Mesenchymal stem cell (in vitro differentiated cells and primary cell): Measurements from ENCODE around the gene FGFR2.
"Not testable (repeated sequence)": the region's sequence is repeated elsewhere in the genome, so short reads cannot be mapped to it uniquely, and the experiment has no call there.

ENCODE experiments used
- DNase-seq: peaks from one replicate; pipeline ENCODE4 v3.0.0-alpha.2; 2013
- H2AFZ ChIP-seq: one replicate; pipeline ENCODE4 v1.6.1; 2013; ENCODE audit warnings: low read depth, mild to moderate bottlenecking, control low read depth, inconsistent platforms, low read length, moderate library complexity
- H2AK5ac ChIP-seq: 2 replicates; pipeline ENCODE4 v1.6.1; 2013; ENCODE audit warnings: low read length, moderate library complexity, mild to moderate bottlenecking, inconsistent platforms; ENCODE audit not compliant: severe bottlenecking
- H2BK120ac ChIP-seq: one replicate; pipeline ENCODE4 v1.6.1; 2013; ENCODE audit warnings: low read depth, mild to moderate bottlenecking, inconsistent platforms, low read length, moderate library complexity
- H2BK12ac ChIP-seq, 2 experiments: one replicate each; pipeline ENCODE4 v1.6.1; 2013; ENCODE audit warnings: inconsistent platforms in 2 of 2, low read length in 2 of 2, mild to moderate bottlenecking in 2 of 2, moderate library complexity in 2 of 2, control low read depth in 1 of 2
- H2BK15ac ChIP-seq: one replicate; pipeline ENCODE4 v1.6.1; 2013; ENCODE audit warnings: mild to moderate bottlenecking, low read depth, inconsistent platforms; ENCODE audit not compliant: poor library complexity, severe bottlenecking
- H2BK5ac ChIP-seq: 2 replicates; pipeline ENCODE4 v1.6.1; 2013; ENCODE audit warnings: low read depth, mild to moderate bottlenecking, low read length, control low read depth, inconsistent platforms; ENCODE audit not compliant: poor library complexity, severe bottlenecking
- H3K14ac ChIP-seq, 2 experiments: one replicate each; pipeline ENCODE4 v1.6.1; 2013; ENCODE audit warnings: inconsistent platforms in 2 of 2, low read length in 2 of 2, control low read depth in 1 of 2, mild to moderate bottlenecking in 1 of 2, moderate library complexity in 1 of 2
- H3K18ac ChIP-seq, 2 experiments: one replicate each; pipeline ENCODE4 v1.6.1; 2013; ENCODE audit warnings: inconsistent platforms in 2 of 2, low read length in 2 of 2, control low read depth in 1 of 2, low read depth in 1 of 2, mild to moderate bottlenecking in 1 of 2
- H3K23ac ChIP-seq, 2 experiments: one replicate each; pipeline ENCODE4 v1.6.1; 2013; ENCODE audit warnings: inconsistent platforms in 2 of 2, low read length in 2 of 2, mild to moderate bottlenecking in 2 of 2, moderate library complexity in 2 of 2, control low read depth in 1 of 2
- H3K27ac ChIP-seq: 2 replicates; pipeline ENCODE4 v1.5.1; 2013; ENCODE audit warnings: mild to moderate bottlenecking, moderate library complexity, low read length, control low read depth, inconsistent platforms; ENCODE audit not compliant: poor library complexity, severe bottlenecking
- H3K27me3 ChIP-seq, 2 experiments: 2 replicates each; pipeline versions ENCODE4 v1.6.1 to v1.7.0; 2013; ENCODE audit warnings: low read length in 2 of 2, mild to moderate bottlenecking in 2 of 2, moderate library complexity in 2 of 2, control low read depth in 1 of 2, inconsistent platforms in 1 of 2; ENCODE audit not compliant: control insufficient read depth in 1 of 2, insufficient read depth in 1 of 2
- H3K36me3 ChIP-seq, 2 experiments: 2 replicates each; pipeline versions ENCODE4 v1.6.1 to v1.7.0; 2013; ENCODE audit warnings: low read length in 2 of 2, control low read depth in 1 of 2, inconsistent platforms in 1 of 2, low read depth in 1 of 2, mild to moderate bottlenecking in 1 of 2; ENCODE audit not compliant: insufficient read depth in 2 of 2, control insufficient read depth in 1 of 2
- H3K4ac ChIP-seq, 2 experiments: one replicate each; pipeline ENCODE4 v1.6.1; 2013; ENCODE audit warnings: inconsistent platforms in 2 of 2, low read length in 2 of 2, mild to moderate bottlenecking in 2 of 2, moderate library complexity in 2 of 2, control low read depth in 1 of 2, low read depth in 1 of 2
- H3K4me1 ChIP-seq: 2 replicates; pipeline ENCODE4 v1.6.1; 2013; ENCODE audit warnings: low read depth, low read length, control low read depth; ENCODE audit not compliant: control insufficient read depth, insufficient read depth
- H3K4me2 ChIP-seq: 2 replicates; pipeline ENCODE4 v1.6.1; 2013; ENCODE audit warnings: low read length, mild to moderate bottlenecking, inconsistent platforms; ENCODE audit not compliant: poor library complexity, severe bottlenecking
- H3K4me3 ChIP-seq, 2 experiments: 2 replicates each; pipeline versions ENCODE4 v1.5.1 to v1.7.0; 2013; ENCODE audit warnings: low read length in 2 of 2, mild to moderate bottlenecking in 2 of 2, control low read depth in 1 of 2, low read depth in 1 of 2; ENCODE audit not compliant: insufficient read depth in 1 of 2
- H3K79me1 ChIP-seq: replicated peaks from 2 replicates; pipeline ENCODE4 v1.6.1; 2013; ENCODE audit warnings: mild to moderate bottlenecking, control low read depth, low read length, inconsistent platforms; ENCODE audit not compliant: poor library complexity, severe bottlenecking
- H3K9ac ChIP-seq: 2 replicates; pipeline ENCODE4 v1.7.0; 2013; ENCODE audit warnings: mild to moderate bottlenecking, low read length, moderate library complexity
- H3K9me3 ChIP-seq: 2 replicates; pipeline ENCODE4 v1.7.0; 2013; ENCODE audit warnings: mild to moderate bottlenecking, low read length; ENCODE audit not compliant: control insufficient read depth
- H4K8ac ChIP-seq: one replicate; pipeline ENCODE4 v1.6.1; 2013; ENCODE audit warnings: inconsistent platforms, mild to moderate bottlenecking, low read length, moderate library complexity
- H4K91ac ChIP-seq: one replicate; pipeline ENCODE4 v1.6.1; 2013; ENCODE audit warnings: mild to moderate bottlenecking, low read length, inconsistent platforms
- WGBS: methylation state at CpG from one replicate; pipeline ENCODE4 v1.1.7; 2013; ENCODE audit warnings: mixed read lengths; 5-methylcytosine and 5-hydroxymethylcytosine counted together

Gene FGFR2

GRCh38 chr10:121522831-121523230 lies 75.4 kb downstream of the FGFR2 start:
- no peak overlapping the region for H3K9ac ChIP-seq
- H3K4ac ChIP-seq: no peak overlapping the region
- H3K27me3 ChIP-seq: peaks cover 6 to 7% of the 10 kb centered on the region in 2 experiments
- H2BK120ac ChIP-seq: no peak overlapping the region
- H3K4me2 ChIP-seq: no peak overlapping the region
- no peak for DNase-seq
- no peak overlapping the region for H2BK12ac ChIP-seq
- H4K91ac ChIP-seq: no peak overlapping the region
- peak overlapping the region; percentile 30 for H2BK15ac ChIP-seq
- peaks cover 24% of the 10 kb centered on the region for H3K4me1 ChIP-seq
- no peak overlapping the region for H3K23ac ChIP-seq
- H2AFZ ChIP-seq: no peak overlapping the region
- H3K14ac ChIP-seq: no peak overlapping the region
- no peak overlapping the region for H3K18ac ChIP-seq
- no peaks in the 10 kb centered on the region for H3K9me3 ChIP-seq
- no peaks in the 10 kb centered on the region for H3K79me1 ChIP-seq
- H3K27ac ChIP-seq: peak overlapping the region; percentile 56
- H2BK5ac ChIP-seq: no peak overlapping the region
- H4K8ac ChIP-seq: no peak overlapping the region
- WGBS: 82% methylated on average over 1 of the region's 1 CpG
- H3K4me3 ChIP-seq: no peak overlapping the region
- H3K36me3 ChIP-seq: peaks cover 0 to 3% of the 10 kb centered on the region in 2 experiments
- peak overlapping the region; percentile 95 for H2AK5ac ChIP-seq

DNA sequence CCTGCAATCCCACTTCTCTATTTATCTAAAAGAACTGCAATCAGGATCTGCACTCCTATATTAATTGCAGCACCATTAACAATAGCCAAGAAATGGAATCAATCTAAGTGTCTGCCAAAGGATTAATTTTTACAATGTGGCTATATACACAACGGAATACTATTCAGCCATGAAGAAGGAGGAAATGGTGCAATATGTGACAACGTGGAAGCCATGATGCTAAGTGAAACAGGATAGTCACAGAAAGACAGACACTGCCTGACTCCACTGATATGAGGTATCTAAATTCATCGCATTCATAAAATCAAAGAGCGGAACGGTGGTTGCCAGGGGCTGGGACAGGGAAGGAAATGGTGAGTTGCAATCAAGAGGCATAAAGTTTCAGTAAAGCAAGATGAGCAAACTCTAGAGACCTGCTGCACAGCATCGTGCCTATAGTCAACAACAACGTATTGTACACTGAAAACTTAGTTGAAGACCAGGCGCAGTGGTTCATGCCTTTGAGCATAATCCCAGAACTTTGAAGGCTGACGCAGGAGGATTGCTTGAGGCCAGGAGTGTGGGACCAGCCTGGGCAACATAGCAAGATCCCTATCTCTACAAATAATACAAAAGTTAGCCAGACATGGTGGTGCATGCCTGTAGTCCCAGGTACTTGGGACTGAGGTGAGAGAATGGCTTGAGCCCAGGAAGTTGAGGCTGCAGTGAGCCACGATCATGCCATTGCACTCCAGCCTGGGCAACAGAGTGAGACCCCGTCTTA lies 76.3 kb downstream of the FGFR2 start:
- H3K9ac ChIP-seq: no peak overlapping the region
- no peak overlapping the region for H4K91ac ChIP-seq
- no peak overlapping the region for H3K14ac ChIP-seq
- no peak overlapping the region for H3K4me2 ChIP-seq
- H3K36me3 ChIP-seq: peaks cover 0 to 7% of the 10 kb centered on the region in 2 experiments
- whole genome bisulfite sequencing: 85% methylated on average over 10 of the region's 11 CpGs
- no peak overlapping the region for H2BK120ac ChIP-seq
- H3K79me1 ChIP-seq: no peaks in the 10 kb centered on the region
- H3K18ac ChIP-seq: no peak overlapping the region
- no peak overlapping the region for H3K27ac ChIP-seq
- H2BK5ac ChIP-seq: no peak overlapping the region
- no peak overlapping the region for H3K4ac ChIP-seq
- no peak overlapping the region for H2BK12ac ChIP-seq
- no peak overlapping the region for H2BK15ac ChIP-seq
- H3K27me3 ChIP-seq: peaks cover 7 to 12% of the 10 kb centered on the region in 2 experiments
- no peak overlapping the region for H4K8ac ChIP-seq
- no peak for DNase-seq
- no peak overlapping the region for H2AFZ ChIP-seq
- no peak overlapping the region for H3K23ac ChIP-seq
- peak overlapping the region; percentile 3 for H2AK5ac ChIP-seq
- H3K4me3 ChIP-seq: no peak overlapping the region
- no peaks in the 10 kb centered on the region for H3K9me3 ChIP-seq
- peaks cover 26% of the 10 kb centered on the region for H3K4me1 ChIP-seq

DNA sequence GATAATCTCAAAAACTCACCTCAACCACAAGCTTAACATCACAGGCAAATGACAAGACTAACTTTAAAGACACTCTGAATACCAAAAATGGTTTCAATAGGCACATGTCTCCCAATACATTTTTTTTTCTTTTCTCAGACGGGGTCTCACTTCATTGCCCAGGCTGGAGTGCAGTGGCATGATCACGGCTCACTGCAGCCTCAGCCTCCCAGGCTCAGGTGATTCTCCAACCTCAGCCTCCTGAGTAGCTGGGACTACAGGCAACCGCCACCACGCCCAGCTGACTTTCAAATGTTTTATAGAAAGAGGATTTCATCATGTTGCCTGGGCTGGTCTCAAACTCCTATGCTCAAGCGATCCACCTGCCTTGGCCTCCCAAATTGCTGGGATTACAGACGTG lies 77.7 kb downstream of the FGFR2 start:
- not testable (repeated sequence) for H2BK120ac ChIP-seq, H2BK12ac ChIP-seq, H3K18ac ChIP-seq, H4K8ac ChIP-seq, H3K27ac ChIP-seq, H3K14ac ChIP-seq, H3K4ac ChIP-seq, DNase-seq, H2AFZ ChIP-seq, H3K79me1 ChIP-seq, H2BK5ac ChIP-seq, H3K9me3 ChIP-seq, H2BK15ac ChIP-seq, H3K4me3 ChIP-seq, H3K23ac ChIP-seq, H3K9ac ChIP-seq, H3K36me3 ChIP-seq, H4K91ac ChIP-seq, H3K4me2 ChIP-seq, H2AK5ac ChIP-seq
- Histone ChIP-seq H3K4me1 (peaks cover 17% of the 10 kb centered on the region), H3K27me3 (peaks cover 7 to 12% of the 10 kb centered on the region in 2 experiments)
- 90% methylated on average over 6 of the region's 6 CpGs for WGBS

GRCh38 chr10:121519901-121520493 lies 78.2 kb downstream of the FGFR2 start:
- Histone ChIP-seq H4K91ac (no peak overlapping the region), H2BK12ac (no peak overlapping the region), H3K9me3 (no peaks in the 10 kb centered on the region), H3K4ac (no peak overlapping the region), H3K4me2 (no peak overlapping the region), H3K18ac (no peak overlapping the region), H3K4me3 (no peak overlapping the region), H4K8ac (no peak overlapping the region), H3K14ac (no peak overlapping the region), H3K27me3 (peaks cover 5 to 12% of the 10 kb centered on the region in 2 experiments), H2BK120ac (no peak overlapping the region), H3K4me1 (peaks cover 17% of the 10 kb centered on the region), H3K36me3 (peaks cover 0 to 7% of the 10 kb centered on the region in 2 experiments), H3K9ac (no peak overlapping the region), H3K27ac (no peak overlapping the region), H2BK15ac (no peak overlapping the region), H2AFZ (no peak overlapping the region), H2AK5ac (peak overlapping the region; percentile 41), H3K79me1 (no peaks in the 10 kb centered on the region), H2BK5ac (no peak overlapping the region), H3K23ac (no peak overlapping the region)
- no peak for DNase-seq
- WGBS: 82% methylated on average over 17 of the region's 17 CpGs
